HEK293T (cell line): ENCODE data around the gene GABARAP.

Source experiments
- BHLHE40 ChIP-seq: fragments of 450-650 bp; IDR thresholded peaks from 2 replicates; pipeline ENCODE4 v1.6.1; 2016; ENCODE audit warnings: mild to moderate bottlenecking, moderate library complexity, borderline replicate concordance
- CTBP1 ChIP-seq: fragments of 450-650 bp; IDR thresholded peaks from 2 replicates; pipeline ENCODE4 v1.6.1; 2016; ENCODE audit warnings: borderline replicate concordance
- ELF4 ChIP-seq: fragments of 450-650 bp; IDR thresholded peaks from 2 replicates; pipeline ENCODE4 v1.6.1; 2017; ENCODE audit warnings: antibody characterized with exemption
- FOXA1 ChIP-seq: fragments of 450-650 bp; IDR thresholded peaks from 2 replicates; pipeline ENCODE4 v1.6.1; 2016; ENCODE audit warnings: mild to moderate bottlenecking
- FOXK2 ChIP-seq: fragments of 450-650 bp; IDR thresholded peaks from 2 replicates; pipeline ENCODE4 v1.6.1; 2016; ENCODE audit warnings: mild to moderate bottlenecking
- FOXM1 ChIP-seq: fragments of 450-650 bp; IDR thresholded peaks from 2 replicates; pipeline ENCODE4 v1.6.1; 2017; ENCODE audit warnings: mild to moderate bottlenecking, borderline replicate concordance
- HDGF ChIP-seq: fragments of 450-650 bp; IDR thresholded peaks from 2 replicates; pipeline ENCODE4 v1.6.1; 2017; ENCODE audit warnings: antibody characterized with exemption, borderline replicate concordance
- L3MBTL2 ChIP-seq: fragments of 450-650 bp; conservative IDR thresholded peaks from 2 replicates; pipeline ENCODE4 v1.6.1; 2016; ENCODE audit warnings: mild to moderate bottlenecking
- LEF1 ChIP-seq: fragments of 450-650 bp; IDR thresholded peaks from 2 replicates; pipeline ENCODE4 v1.6.1; 2017; ENCODE audit warnings: mild to moderate bottlenecking, borderline replicate concordance
- PKNOX1 ChIP-seq: fragments of 450-650 bp; IDR thresholded peaks from 2 replicates; pipeline ENCODE4 v1.6.1; 2016
- SP1 ChIP-seq: fragments of 450-650 bp; IDR thresholded peaks from 2 replicates; pipeline ENCODE4 v1.6.1; 2017
- SUZ12 ChIP-seq: fragments of 450-650 bp; IDR thresholded peaks from 2 replicates; pipeline ENCODE4 v1.6.1; 2016; ENCODE audit warnings: mild to moderate bottlenecking
- TARDBP ChIP-seq: fragments of 450-650 bp; IDR thresholded peaks from 2 replicates; pipeline ENCODE4 v1.6.1; 2016
- ZNF384 ChIP-seq: fragments of 450-650 bp; IDR thresholded peaks from 2 replicates; pipeline ENCODE4 v1.6.1; 2016

DNA sequence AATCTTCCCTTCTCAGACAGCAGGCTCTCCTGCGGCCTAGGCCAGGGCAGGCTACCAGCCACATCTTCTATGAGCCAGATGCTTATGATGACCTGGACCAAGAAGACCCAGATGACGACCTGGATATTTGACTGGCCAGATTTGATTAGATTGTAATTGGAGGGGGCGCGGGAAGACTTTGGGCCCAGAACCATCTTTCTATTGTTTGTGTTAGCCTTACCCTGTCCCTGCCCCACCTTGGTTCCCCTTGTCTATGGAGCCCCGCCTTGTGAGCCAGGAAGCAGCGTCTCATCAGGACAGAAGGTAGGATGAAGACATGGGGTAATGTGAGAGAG lies 17.3 kb upstream of the GABARAP start:
- TF ChIP-seq CTBP1 = no peak
- TF ChIP-seq FOXK2 = no peak
- no peak for TF ChIP-seq FOXM1
- no peak for TF ChIP-seq LEF1
- TF ChIP-seq PKNOX1 = no peak
- TF ChIP-seq SP1 = no peak
- no peak for TF ChIP-seq SUZ12
- TF ChIP-seq HDGF = no peak
- no peak for TF ChIP-seq ZNF384
- no peak for TF ChIP-seq TARDBP
- no peak for TF ChIP-seq BHLHE40
- TF ChIP-seq FOXA1 = no peak
- no peak for TF ChIP-seq ELF4
- no peak for TF ChIP-seq L3MBTL2
